Testis (tissue), 2 donors: ENCODE data around the gene LRRC72.

Experiments
- POLR2A ChIP-seq: fragments of 450-650 bp; IDR thresholded peaks from one replicate; pipeline ENCODE4 v1.6.1; 2017; ENCODE audit warnings: antibody characterized with exemption, mild to moderate bottlenecking, moderate library complexity
- TF ChIP-seq, protein P1 (sequence below), 3 experiments: fragments of 450-650 bp in 2 of 3; fragments of 200-600 bp in 1 of 3; sonication (generic) in 1 of 3; IDR thresholded peaks; one replicate each; pipeline ENCODE4 v1.5.1; 2016 to 2019; ENCODE audit warnings: antibody characterized with exemption in 3 of 3, mild to moderate bottlenecking in 2 of 3, moderate library complexity in 1 of 3

DNA sequence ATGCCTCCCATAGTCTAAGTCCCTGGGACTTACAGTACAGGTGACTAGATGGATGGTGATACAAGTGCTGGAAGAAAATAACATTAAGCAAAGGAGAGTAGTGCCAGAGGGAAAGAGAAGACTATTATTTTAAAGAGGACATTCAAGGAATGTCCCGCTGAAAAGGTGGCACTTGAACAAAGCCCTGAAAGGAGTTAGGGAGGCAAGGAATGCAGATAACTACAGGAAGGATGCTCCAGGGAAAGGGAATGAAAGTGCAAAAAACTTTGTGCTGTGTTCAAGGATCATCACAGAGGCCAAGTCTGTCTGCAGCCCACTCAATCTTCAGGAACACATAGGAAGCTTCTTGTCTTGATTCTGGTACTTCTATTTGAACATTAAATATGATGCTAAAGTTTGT, 104.0 kb downstream of the LRRC72 start:
- TF ChIP-seq, protein P1, sequence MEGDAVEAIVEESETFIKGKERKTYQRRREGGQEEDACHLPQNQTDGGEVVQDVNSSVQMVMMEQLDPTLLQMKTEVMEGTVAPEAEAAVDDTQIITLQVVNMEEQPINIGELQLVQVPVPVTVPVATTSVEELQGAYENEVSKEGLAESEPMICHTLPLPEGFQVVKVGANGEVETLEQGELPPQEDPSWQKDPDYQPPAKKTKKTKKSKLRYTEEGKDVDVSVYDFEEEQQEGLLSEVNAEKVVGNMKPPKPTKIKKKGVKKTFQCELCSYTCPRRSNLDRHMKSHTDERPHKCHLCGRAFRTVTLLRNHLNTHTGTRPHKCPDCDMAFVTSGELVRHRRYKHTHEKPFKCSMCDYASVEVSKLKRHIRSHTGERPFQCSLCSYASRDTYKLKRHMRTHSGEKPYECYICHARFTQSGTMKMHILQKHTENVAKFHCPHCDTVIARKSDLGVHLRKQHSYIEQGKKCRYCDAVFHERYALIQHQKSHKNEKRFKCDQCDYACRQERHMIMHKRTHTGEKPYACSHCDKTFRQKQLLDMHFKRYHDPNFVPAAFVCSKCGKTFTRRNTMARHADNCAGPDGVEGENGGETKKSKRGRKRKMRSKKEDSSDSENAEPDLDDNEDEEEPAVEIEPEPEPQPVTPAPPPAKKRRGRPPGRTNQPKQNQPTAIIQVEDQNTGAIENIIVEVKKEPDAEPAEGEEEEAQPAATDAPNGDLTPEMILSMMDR (IDR thresholded peaks at IDR 0.05), result no peak
- TF ChIP-seq POLR2A, result no peak
